A673 (cell line): ENCODE measurements around the gene PPP1R8.

Source experiments
- EZH2 ChIP-seq: fragments of 200-600 bp; sonication (generic); IDR thresholded peaks from 2 replicates; pipeline ENCODE4 v1.6.1; 2017; ENCODE audit warnings: borderline replicate concordance, low read depth, mild to moderate bottlenecking, mixed read lengths, antibody characterized with exemption, low read length; ENCODE audit not compliant: poor library complexity, severe bottlenecking
- TF ChIP-seq, protein P1 (sequence below): fragments of 300-800, 200-600 bp; sonication (generic); conservative IDR thresholded peaks from 2 replicates; pipeline ENCODE4 v1.5.1; 2017; ENCODE audit warnings: low read depth, mild to moderate bottlenecking, antibody characterized with exemption, low read length, moderate library complexity, mixed read lengths

DNA sequence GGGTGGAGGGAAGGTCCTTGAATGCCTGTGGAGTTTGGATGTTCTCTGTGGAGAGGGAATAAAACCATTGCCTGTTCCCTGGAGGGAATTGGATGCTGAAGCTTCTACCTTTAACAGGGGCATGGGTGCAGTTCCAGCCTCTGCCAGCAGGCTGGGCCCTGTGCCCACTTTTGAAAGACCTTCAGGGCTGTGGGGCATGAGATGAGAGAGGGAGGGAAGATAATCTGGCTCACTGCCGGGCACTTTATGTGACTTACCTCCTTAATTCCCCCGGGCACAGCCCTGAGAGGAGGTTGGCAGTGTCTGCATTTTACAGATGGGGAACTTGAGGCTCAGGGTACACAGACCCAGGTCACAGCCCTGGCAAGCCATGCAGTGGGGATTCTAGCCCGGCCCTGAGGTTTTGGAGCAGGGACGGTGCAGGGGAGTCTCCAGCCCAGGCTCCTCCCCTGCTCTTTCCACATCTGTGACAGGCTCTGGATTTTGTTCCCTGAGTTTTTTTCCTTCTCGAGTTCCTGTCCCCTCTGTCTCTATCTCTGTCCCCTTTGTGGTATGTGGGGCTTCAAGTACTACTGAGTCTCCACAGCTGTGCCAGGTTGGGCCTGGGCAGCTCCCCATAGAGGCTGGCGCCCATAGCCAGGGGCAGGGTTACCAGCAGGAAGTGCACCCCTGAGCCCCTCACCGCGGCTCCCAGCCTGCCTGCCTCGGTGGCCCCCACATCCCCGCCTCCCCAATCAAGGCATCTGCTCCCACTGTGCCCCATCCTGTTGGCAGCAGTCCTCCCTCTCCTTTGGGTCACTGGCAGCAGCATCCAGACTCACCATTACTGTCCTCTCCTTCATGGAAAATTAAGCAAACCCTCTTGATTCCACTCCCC, 27.7 kb downstream of the PPP1R8 start:
- TF ChIP-seq, protein P1, sequence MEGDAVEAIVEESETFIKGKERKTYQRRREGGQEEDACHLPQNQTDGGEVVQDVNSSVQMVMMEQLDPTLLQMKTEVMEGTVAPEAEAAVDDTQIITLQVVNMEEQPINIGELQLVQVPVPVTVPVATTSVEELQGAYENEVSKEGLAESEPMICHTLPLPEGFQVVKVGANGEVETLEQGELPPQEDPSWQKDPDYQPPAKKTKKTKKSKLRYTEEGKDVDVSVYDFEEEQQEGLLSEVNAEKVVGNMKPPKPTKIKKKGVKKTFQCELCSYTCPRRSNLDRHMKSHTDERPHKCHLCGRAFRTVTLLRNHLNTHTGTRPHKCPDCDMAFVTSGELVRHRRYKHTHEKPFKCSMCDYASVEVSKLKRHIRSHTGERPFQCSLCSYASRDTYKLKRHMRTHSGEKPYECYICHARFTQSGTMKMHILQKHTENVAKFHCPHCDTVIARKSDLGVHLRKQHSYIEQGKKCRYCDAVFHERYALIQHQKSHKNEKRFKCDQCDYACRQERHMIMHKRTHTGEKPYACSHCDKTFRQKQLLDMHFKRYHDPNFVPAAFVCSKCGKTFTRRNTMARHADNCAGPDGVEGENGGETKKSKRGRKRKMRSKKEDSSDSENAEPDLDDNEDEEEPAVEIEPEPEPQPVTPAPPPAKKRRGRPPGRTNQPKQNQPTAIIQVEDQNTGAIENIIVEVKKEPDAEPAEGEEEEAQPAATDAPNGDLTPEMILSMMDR, result peak; percentile 98
- no peak for TF ChIP-seq EZH2
